ENCODE measurements around the gene CST6. TPM values are rescaled to one million over a fixed set of nuclear protein-coding genes. Genes with fewer than 3 reads are reported as not detected.

CST6 gene
- total RNA-seq, 2 experiments from 2014 or later = not detected

GRCh38 chr11:66044757-66045156 is 32.9 kb downstream of the CST6 start:
- H3K4me3 Mint-ChIP-seq = no peak overlapping the region
- no peak for DNase-seq
- H3K27me3 Mint-ChIP-seq = peaks cover 9% of the 10 kb centered on the region
- no peaks in the 10 kb centered on the region for H3K9me3 Mint-ChIP-seq
- peaks cover 15% of the 10 kb centered on the region for H3K4me1 Mint-ChIP-seq
- H3K27ac Mint-ChIP-seq = peak overlapping the region; percentile 68
- no peaks in the 10 kb centered on the region for H3K36me3 Mint-ChIP-seq

GRCh38 chr11:66045177-66045639 is 33.4 kb downstream of the CST6 start:
- Mint-ChIP-seq H3K27ac (peak overlapping the region; percentile 68), H3K27me3 (peaks cover 9% of the 10 kb centered on the region), H3K36me3 (no peaks in the 10 kb centered on the region), H3K4me1 (peaks cover 15% of the 10 kb centered on the region), H3K4me3 (no peak overlapping the region), H3K9me3 (no peaks in the 10 kb centered on the region)
- DNase-seq = peak; percentile 84

GRCh38 chr11:66046901-66047300 is 35.1 kb downstream of the CST6 start:
- Mint-ChIP-seq H3K27ac (no peak overlapping the region), H3K4me1 (peaks cover 26% of the 10 kb centered on the region), H3K9me3 (no peaks in the 10 kb centered on the region), H3K27me3 (peaks cover 9% of the 10 kb centered on the region), H3K36me3 (no peaks in the 10 kb centered on the region), H3K4me3 (no peak overlapping the region)
- DNase-seq = no peak

GRCh38 chr11:66047541-66048365 is 35.9 kb downstream of the CST6 start:
- Mint-ChIP-seq H3K27ac (no peak overlapping the region), H3K4me3 (no peak overlapping the region), H3K4me1 (peaks cover 26% of the 10 kb centered on the region), H3K9me3 (no peaks in the 10 kb centered on the region), H3K36me3 (peaks cover 7% of the 10 kb centered on the region), H3K27me3 (peaks cover 9% of the 10 kb centered on the region)
- no peak for DNase-seq

GRCh38 chr11:66048547-66049323 is 36.9 kb downstream of the CST6 start, which contains the start of gene GAL3ST3:
TSS of gene GAL3ST3 (minus strand) at chr11:66049161. CDS start at chr11:66045415, 3,746 bp downstream.
- peak within 1 kb of the TSS; percentile 54 for H3K4me3 Mint-ChIP-seq
- H3K27me3 Mint-ChIP-seq = peaks cover 9% of the 10 kb centered on the region
- H3K36me3 Mint-ChIP-seq = peaks cover 14% of the 10 kb centered on the region
- H3K4me1 Mint-ChIP-seq = peaks cover 33% of the 10 kb centered on the region
- H3K27ac Mint-ChIP-seq = no peak within 1 kb of the TSS
- H3K9me3 Mint-ChIP-seq = no peaks in the 10 kb centered on the region
- DNase-seq = peak; percentile 18

- Mint-ChIP-seq H3K27me3 (peaks cover 9% of the 10 kb centered on the region), H3K4me3 (peak overlapping the region; percentile 99), H3K36me3 (peaks cover 24% of the 10 kb centered on the region), H3K4me1 (peaks cover 29% of the 10 kb centered on the region), H3K9me3 (no peaks in the 10 kb centered on the region), H3K27ac (peak overlapping the region; percentile 78)
- DNase-seq = no peak
These were observed 38.9 kb downstream of the CST6 start for GRCh38 chr11:66050581-66051231.

- Mint-ChIP-seq H3K27me3 (peaks cover 9% of the 10 kb centered on the region), H3K4me1 (peaks cover 30% of the 10 kb centered on the region), H3K36me3 (peaks cover 26% of the 10 kb centered on the region), H3K4me3 (peak overlapping the region; percentile 99), H3K27ac (peak overlapping the region; percentile 78), H3K9me3 (no peaks in the 10 kb centered on the region)
- DNase-seq = no peak
These were observed 39.6 kb downstream of the CST6 start for GRCh38 chr11:66051371-66051765.

GRCh38 chr11:66051766-66052663 is 40.2 kb downstream of the CST6 start, which contains the start of gene SF3B2:
TSS of gene SF3B2 (plus strand) at chr11:66052364. CDS start at chr11:66052385, 21 bp downstream.
- peak within 1 kb of the TSS; percentile 99 for H3K4me3 Mint-ChIP-seq
- peaks cover 30% of the 10 kb centered on the region for H3K4me1 Mint-ChIP-seq
- DNase-seq = peak; percentile 99
- peaks cover 29% of the 10 kb centered on the region for H3K36me3 Mint-ChIP-seq
- H3K27me3 Mint-ChIP-seq = peaks cover 9% of the 10 kb centered on the region
- H3K9me3 Mint-ChIP-seq = no peaks in the 10 kb centered on the region
- peak within 1 kb of the TSS; percentile 97 for H3K27ac Mint-ChIP-seq

GRCh38 chr11:66052664-66052982 is 40.8 kb downstream of the CST6 start:
- H3K27ac Mint-ChIP-seq = peak overlapping the region; percentile 97
- H3K9me3 Mint-ChIP-seq = no peaks in the 10 kb centered on the region
- DNase-seq = no peak
- H3K36me3 Mint-ChIP-seq = peaks cover 29% of the 10 kb centered on the region
- H3K4me3 Mint-ChIP-seq = peak overlapping the region; percentile 99
- H3K4me1 Mint-ChIP-seq = peaks cover 32% of the 10 kb centered on the region
- H3K27me3 Mint-ChIP-seq = peaks cover 9% of the 10 kb centered on the region

- peaks cover 38% of the 10 kb centered on the region for H3K4me1 Mint-ChIP-seq
- H3K4me3 Mint-ChIP-seq = no peak overlapping the region
- H3K27me3 Mint-ChIP-seq = no peaks in the 10 kb centered on the region
- DNase-seq = no peak
- H3K36me3 Mint-ChIP-seq = peaks cover 39% of the 10 kb centered on the region
- no peaks in the 10 kb centered on the region for H3K9me3 Mint-ChIP-seq
- H3K27ac Mint-ChIP-seq = no peak overlapping the region
These were observed 43.2 kb downstream of the CST6 start for GRCh38 chr11:66055021-66055420.

- peaks cover 42% of the 10 kb centered on the region for H3K4me1 Mint-ChIP-seq
- no peak for DNase-seq
- H3K9me3 Mint-ChIP-seq = no peaks in the 10 kb centered on the region
- H3K4me3 Mint-ChIP-seq = no peak overlapping the region
- H3K27ac Mint-ChIP-seq = no peak overlapping the region
- H3K36me3 Mint-ChIP-seq = peaks cover 52% of the 10 kb centered on the region
- no peaks in the 10 kb centered on the region for H3K27me3 Mint-ChIP-seq
These were observed 44.7 kb downstream of the CST6 start for GRCh38 chr11:66056501-66056900.

- H3K27ac Mint-ChIP-seq = peak overlapping the region; percentile 3
These were observed 48.3 kb downstream of the CST6 start for GRCh38 chr11:66059966-66060680.

GRCh38 chr11:66061268-66061667 is 49.5 kb downstream of the CST6 start:
- Mint-ChIP-seq H3K27me3 (no peaks in the 10 kb centered on the region), H3K9me3 (peaks cover 2% of the 10 kb centered on the region), H3K4me1 (peaks cover 45% of the 10 kb centered on the region), H3K4me3 (no peak overlapping the region), H3K36me3 (peaks cover 62% of the 10 kb centered on the region), H3K27ac (peak overlapping the region; percentile 91)
- no peak for DNase-seq

More at GRCh38 chr11:66059966-66060680, 48.3 kb downstream of the CST6 start:
- DNase-seq = no peak
- Mint-ChIP-seq H3K36me3 (peaks cover 59% of the 10 kb centered on the region), H3K27me3 (no peaks in the 10 kb centered on the region), H3K4me3 (no peak overlapping the region), H3K9me3 (peaks cover 1% of the 10 kb centered on the region), H3K4me1 (peaks cover 43% of the 10 kb centered on the region)
